ENCODE results near the gene FYN.
"Not testable (repeated sequence)": the region's sequence is repeated elsewhere in the genome, so short reads cannot be mapped to it uniquely, and the experiment has no call there.

Gene FYN

GRCh38 chr6:111788379-111789276 lies 84.6 kb downstream of the FYN start:
- no peak for DNase-seq

- DNase-seq = not testable (repeated sequence)
These were observed 87.1 kb downstream of the FYN start for GRCh38 chr6:111786151-111786550.

- DNase-seq = no peak
These were observed 88.8 kb downstream of the FYN start for GRCh38 chr6:111784433-111784832.

DNA sequence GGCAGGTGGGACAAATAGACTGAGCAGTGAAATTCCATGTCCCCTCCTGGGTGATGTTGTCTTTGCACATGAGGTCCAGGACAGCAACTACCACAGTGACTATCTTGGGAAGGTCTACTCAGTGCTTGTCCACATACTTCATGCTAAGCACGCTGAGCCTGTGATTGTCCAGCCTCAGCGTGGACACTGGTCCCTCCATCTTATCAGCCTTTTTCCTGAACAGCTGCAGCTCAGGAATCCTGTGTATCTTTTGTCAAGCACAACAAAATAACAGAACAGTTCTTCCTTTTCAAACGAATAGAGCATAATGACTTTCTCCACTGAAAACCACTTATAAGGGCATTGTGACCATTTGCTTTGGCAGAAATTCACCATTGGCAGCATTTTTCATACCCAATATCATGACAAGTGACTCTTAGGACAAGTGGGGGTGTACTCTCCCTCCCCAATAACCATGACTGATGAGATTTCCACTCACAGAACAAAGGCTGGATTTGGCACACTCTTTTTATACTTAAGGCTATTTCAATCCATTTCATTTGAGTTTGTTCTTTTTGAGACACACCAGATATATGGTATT lies 90.3 kb downstream of the FYN start:
- no peak for DNase-seq

- no peak for DNase-seq
These were observed 91.0 kb downstream of the FYN start for GRCh38 chr6:111782192-111782809.

GRCh38 chr6:111781041-111781708 lies 92.1 kb downstream of the FYN start:
- DNase-seq = peak; percentile 29

DNA sequence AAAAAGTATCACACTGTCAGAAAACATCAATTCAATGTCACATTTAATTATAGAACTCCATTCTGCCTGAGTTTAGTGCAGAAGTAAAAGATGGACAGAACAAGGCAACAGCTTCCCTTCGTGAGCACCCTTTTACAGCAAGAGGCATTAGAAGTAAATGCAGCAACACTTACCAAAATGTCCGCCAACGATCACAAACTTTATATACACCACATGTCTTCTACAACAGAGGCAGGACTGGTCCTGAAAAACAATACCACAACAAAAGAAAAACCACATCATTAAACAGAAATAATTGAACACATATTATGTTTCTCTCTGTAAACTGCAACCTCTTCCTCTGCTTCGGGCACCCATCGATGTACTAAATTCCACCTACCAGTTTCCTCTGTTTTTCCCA lies 92.9 kb downstream of the FYN start:
- DNase-seq = no peak

DNA sequence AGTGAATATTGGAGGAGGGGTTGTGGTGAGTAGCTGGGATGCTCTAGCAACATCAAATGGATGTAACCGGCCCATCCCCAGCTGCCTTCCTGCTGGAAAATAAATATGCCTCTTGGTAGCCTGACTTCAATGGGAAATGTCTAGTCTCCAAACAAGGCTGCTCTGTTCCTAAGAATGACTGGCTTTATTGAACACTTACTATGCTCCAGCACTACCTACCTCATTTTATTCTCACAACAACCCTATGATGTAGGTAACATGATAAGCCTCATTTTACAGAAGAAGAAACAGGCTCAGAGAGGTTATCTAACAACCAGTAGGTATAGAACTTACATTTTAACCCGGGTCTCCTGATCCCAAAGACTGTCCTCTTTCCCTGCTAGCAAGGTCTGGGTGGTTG lies 93.6 kb downstream of the FYN start:
- no peak for DNase-seq

- no peak for DNase-seq
These were observed 94.2 kb downstream of the FYN start for GRCh38 chr6:111779031-111779430.

- no peak for DNase-seq
These were observed 95.9 kb downstream of the FYN start for GRCh38 chr6:111777357-111777756.

DNA sequence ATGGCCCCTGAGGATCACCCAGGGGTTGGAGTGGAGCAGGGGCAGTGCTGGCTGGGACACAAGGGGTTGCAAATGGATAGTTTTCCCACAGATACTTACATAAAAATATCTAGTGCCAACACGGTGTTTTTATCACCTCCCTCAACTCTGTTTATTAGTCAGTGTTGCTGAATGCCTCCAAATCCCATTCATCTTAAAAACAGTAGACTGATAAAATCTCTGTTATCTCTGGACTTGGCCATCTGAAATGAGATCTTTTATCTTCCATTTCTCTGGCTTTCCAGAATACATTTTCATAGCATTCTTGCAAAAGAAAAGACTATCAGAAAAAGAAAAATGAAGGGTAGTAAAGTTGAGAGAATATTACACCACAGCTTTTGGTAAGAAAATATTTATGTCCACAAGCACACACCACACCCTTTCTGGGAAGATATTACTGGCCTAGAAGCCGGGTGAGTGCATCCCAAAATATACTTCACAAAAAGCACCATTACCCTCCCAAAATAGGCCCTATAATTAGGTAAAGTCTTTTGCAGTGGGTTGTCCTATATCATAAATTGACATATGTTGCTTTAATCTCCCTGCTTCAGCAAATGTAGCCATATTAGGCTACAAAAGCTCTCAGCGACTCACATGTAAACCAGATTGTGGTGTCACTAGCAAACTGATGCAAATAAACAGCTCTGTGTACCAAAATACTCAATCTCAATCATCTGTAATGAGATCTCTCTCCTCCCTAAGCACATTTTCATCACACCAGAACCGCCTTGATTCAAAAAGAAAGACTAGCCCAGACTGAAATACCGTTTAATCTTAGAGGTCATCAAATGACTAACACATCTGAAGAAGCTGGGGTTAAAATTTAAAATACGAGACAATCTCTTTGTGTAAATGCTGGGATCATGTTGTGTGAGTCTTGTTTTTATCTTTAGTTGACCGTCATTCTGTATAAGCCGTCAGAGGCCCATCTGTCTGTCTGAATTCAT lies 96.7 kb downstream of the FYN start:
- no peak for DNase-seq

- peak; percentile 50 for DNase-seq
These were observed 97.9 kb downstream of the FYN start for GRCh38 chr6:111775145-111775922.

GRCh38 chr6:111774346-111774703 lies 98.9 kb downstream of the FYN start:
- peak; percentile 62 for DNase-seq

DNA sequence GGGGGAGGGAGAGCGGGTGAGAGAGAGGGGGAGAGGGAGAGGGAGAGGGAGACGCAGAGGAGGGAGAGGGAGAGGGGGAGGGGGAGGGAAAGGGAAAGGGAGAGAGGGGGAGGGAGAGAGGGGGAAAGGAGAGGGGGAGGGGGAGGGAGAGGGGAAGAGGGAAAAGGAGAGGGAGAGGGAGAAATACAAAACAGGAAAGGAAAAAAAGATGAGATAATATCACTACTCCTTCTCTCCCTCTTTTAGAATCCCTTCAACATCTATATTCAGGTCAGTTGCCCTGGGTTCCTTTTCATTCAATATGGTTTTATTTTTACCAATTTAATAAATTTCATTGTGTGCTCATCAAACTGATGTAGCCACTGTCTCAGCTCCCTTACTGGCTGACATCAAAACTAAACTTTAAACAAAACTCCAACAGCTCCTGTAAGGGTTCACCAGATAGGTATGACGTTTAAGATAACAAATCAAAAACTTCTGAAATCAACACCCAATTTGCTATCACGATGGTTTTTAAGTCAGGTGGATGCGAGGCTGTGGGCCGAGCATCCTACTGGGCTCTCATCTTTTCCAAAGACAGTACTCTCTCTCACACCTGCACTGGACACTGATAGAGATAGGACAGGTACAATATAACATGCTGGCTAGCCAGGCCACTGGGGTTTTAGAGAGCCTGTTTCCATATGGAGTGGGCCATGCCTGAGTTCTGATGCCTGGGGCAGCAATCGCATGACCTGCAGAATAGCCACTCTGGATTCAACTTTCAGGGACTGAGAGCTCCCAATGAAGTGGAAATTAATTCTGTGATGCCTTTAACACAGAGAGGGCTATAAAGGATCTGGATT lies 99.5 kb downstream of the FYN start:
- no peak for DNase-seq

GRCh38 chr6:111772381-111772780 lies 100.9 kb downstream of the FYN start:
- DNase-seq = no peak

GRCh38 chr6:111771629-111772028 lies 101.6 kb downstream of the FYN start:
- DNase-seq = no peak

- no peak for DNase-seq
These were observed 102.2 kb downstream of the FYN start for GRCh38 chr6:111771094-111771432.

DNA sequence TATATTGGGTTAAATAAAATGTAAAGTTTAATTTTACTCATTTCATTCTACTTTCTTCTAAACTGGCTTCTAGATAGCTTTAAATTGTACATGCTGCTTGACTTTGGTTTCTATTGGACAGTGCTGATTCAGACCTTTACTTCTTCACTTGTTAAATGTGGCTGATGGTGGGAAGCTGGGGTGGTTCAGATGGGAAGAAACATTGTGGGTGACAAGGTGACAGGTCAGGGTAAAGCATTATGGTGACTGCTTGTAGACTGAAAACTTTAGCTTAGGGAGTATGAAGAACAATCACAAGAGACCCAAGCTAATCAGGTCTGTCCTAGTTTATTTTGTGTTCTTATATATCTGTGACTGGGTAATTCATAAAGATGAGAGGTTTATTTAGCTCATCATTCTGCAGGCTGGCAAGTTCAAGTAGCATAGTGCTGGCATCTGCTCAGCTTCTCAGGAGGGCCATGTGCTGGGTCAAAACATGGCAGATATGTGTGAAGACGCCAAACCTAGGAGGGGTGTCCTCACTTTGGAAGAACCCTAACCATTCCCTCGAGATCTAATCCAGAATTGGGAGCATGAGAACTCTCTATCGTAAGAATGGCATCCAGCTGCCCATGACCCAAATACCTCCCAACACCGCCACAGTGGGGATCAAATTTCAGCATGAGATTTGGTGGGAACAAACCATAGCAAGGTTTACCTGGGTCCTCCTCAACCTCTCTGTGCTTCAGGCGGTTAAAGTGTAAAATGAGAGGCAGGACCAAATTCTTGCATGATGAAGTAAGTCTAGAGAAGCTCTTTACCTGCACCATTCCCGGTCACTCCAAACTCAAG lies 102.8 kb downstream of the FYN start:
- no peak for DNase-seq

DNA sequence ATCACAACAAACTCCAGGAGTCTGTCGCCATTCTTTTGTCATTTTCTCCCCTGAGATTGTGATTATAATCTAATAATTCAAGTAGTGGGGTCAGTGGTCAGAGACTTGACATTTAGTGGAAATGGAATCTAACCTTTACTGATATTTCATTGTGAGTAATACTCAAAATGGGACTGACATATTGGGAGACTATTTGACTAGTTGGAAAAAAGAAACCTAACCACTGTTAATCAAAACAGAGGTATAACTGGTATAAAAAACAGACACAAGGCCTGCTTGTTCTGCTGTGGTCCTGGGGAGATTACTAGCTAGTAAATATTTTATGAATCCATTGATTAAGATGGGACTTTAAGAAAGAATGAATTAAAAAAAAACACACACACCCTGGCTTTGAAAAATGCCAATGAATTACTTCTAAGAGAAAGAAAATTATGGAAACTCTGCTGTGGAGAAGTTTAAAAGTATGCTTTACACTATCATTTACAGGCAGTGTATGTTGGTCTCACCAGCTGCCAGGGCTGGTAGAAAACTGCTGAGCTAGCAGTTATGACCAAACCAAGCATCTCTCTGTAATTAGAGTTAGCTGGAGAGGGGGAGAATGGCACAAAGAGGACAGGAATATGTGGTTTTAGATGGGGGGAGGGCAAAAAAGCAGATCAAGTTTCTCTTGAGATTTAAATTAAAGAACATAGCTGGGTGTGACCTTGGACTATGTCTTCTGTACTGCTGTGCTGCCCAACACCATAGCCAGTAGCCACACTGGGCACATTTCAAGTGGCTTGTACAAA lies 103.7 kb downstream of the FYN start:
- no peak for DNase-seq

Data from fibroblast of skin of back (primary cell).